Esophagus squamous epithelium (tissue), 4 donors: ENCODE results near the gene DCTN3.

Source experiments
- POLR2A ChIP-seq, 4 donors: fragments of 450-650 bp; IDR thresholded peaks; one replicate each; pipeline ENCODE4 v1.6.1; 2017; ENCODE audit warnings: antibody characterized with exemption in 4 of 4, mild to moderate bottlenecking in 4 of 4, moderate library complexity in 3 of 4
- TF ChIP-seq, protein P1 (sequence below), 6 experiments: fragments of 450-650 bp in 4 of 6; fragments of 200-600 bp in 2 of 6; sonication (generic) in 2 of 6; IDR thresholded peaks; one replicate each; pipeline ENCODE4 v1.5.1; 2016 to 2019; ENCODE audit warnings: antibody characterized with exemption in 6 of 6, mild to moderate bottlenecking in 4 of 6, moderate library complexity in 4 of 6

DNA sequence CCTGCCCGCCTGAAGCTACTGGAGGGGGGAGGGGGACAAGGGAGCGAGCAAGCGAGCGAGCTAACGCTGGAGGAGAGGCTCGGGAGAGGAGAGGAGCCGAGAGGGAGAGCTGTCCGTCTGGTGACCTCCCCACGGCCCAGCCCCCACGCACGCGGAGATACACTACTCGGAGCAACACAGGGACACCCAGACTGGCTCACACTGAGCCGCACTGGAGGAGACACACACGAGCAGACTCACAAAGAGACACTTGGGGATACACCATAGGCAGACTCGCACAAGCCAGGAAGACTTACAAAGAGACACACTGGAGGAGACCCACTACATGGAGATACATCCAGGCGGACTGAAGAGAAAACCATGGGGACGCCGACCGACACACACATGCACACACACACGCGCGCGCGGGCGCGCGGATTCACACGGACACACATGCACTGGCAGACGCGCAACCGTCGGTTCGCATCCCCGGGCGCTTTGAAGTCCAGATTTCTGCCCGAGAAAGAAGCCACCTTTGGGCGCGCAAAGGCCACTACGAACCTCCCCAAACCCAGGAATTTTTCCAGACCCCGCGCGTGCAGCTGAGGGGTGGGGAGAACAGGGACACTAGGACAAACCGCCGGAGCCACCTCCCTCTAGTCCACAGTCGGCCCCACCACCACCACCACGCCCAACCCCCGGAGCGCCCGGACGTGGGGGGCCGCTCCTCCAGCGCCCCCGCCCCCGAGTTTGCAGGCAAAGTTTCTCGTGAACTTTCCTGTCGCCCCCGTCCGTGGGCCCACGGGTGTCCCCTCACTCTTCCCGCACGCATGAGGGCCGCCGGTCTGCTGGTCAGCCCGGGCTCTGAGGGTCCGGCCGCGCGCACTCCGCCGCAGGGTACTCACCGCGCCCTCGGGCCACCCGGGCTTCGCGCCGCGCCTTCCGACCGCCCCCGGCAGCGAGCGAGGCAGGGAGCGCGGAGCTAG, 31.3 kb downstream of the DCTN3 start:
- TF ChIP-seq, protein P1, sequence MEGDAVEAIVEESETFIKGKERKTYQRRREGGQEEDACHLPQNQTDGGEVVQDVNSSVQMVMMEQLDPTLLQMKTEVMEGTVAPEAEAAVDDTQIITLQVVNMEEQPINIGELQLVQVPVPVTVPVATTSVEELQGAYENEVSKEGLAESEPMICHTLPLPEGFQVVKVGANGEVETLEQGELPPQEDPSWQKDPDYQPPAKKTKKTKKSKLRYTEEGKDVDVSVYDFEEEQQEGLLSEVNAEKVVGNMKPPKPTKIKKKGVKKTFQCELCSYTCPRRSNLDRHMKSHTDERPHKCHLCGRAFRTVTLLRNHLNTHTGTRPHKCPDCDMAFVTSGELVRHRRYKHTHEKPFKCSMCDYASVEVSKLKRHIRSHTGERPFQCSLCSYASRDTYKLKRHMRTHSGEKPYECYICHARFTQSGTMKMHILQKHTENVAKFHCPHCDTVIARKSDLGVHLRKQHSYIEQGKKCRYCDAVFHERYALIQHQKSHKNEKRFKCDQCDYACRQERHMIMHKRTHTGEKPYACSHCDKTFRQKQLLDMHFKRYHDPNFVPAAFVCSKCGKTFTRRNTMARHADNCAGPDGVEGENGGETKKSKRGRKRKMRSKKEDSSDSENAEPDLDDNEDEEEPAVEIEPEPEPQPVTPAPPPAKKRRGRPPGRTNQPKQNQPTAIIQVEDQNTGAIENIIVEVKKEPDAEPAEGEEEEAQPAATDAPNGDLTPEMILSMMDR (IDR thresholded peaks at IDR 0.05) = no peak
- TF ChIP-seq POLR2A (IDR thresholded peaks at IDR 0.05) = no peak
